Suprapubic skin (tissue), 4 donors: ENCODE measurements around the gene SOX12. TPM values are rescaled to one million over a fixed set of nuclear protein-coding genes. Genes with fewer than 3 reads are reported as not detected.
"Not testable (repeated sequence)": the region's sequence is repeated elsewhere in the genome, so short reads cannot be mapped to it uniquely, and the experiment has no call there.

Experiments used
- DNase-seq, 2 donors: peaks; one replicate each; pipeline ENCODE4 v3.0.0-alpha.2; 2019; ENCODE audit warnings: low spot score in 2 of 2
- H3K27ac ChIP-seq: fragments of 200-600 bp; sonication (generic); one replicate; pipeline ENCODE4 v1.5.1; 2019
- H3K27me3 ChIP-seq: fragments of 200-600 bp; sonication (generic); one replicate; pipeline ENCODE4 v1.5.1; 2019
- H3K36me3 ChIP-seq: fragments of 200-600 bp; sonication (generic); one replicate; pipeline ENCODE4 v1.5.1; 2019
- H3K4me1 ChIP-seq: fragments of 200-600 bp; sonication (generic); one replicate; pipeline ENCODE4 v1.5.1; 2019
- H3K4me3 ChIP-seq: fragments of 200-600 bp; sonication (generic); one replicate; pipeline ENCODE4 v1.5.1; 2019; ENCODE audit warnings: mild to moderate bottlenecking
- H3K9me3 ChIP-seq: fragments of 200-600 bp; sonication (generic); one replicate; pipeline ENCODE4 v1.5.1; 2019
- CTCF ChIP-seq, 2 donors: fragments of 200-600 bp in 1 of 2; fragments of 450-650 bp in 1 of 2; sonication (generic) in 1 of 2; IDR thresholded peaks; one replicate each; pipeline ENCODE4 v1.5.1; 2016 to 2019; ENCODE audit warnings: antibody characterized with exemption in 2 of 2, mild to moderate bottlenecking in 1 of 2, moderate library complexity in 1 of 2
- EP300 ChIP-seq: sonication (generic); formaldehyde crosslinking; IDR thresholded peaks from one replicate; pipeline ENCODE4 v1.6.1; 2017; ENCODE audit warnings: antibody characterized with exemption
- POLR2A ChIP-seq, 2 donors: fragments of 450-650 bp; IDR thresholded peaks; one replicate each; pipeline ENCODE4 v1.6.1; 2017; ENCODE audit warnings: antibody characterized with exemption in 2 of 2, mild to moderate bottlenecking in 2 of 2, moderate library complexity in 2 of 2
- POLR2AphosphoS5 ChIP-seq, 3 donors: sonication (generic); formaldehyde crosslinking; IDR thresholded peaks; one replicate each; pipeline ENCODE4 v1.6.1; 2017; ENCODE audit warnings: antibody characterized with exemption in 3 of 3
- WGBS: methylation state at CpG from one replicate; pipeline ENCODE4 v1.1.5; 2018; 5-methylcytosine and 5-hydroxymethylcytosine counted together
- total RNA-seq, 4 donors: library from RNA; depleted of rRNA; stranded (reverse); fragments of >200 nt; gene quantifications; one replicate each; pipeline ENCODE4 v1.1.0, GENCODE V29; 2016

The SOX12 gene
- total RNA-seq, 4 donors from 2014 or later, result 5.4 to 6.5 (median 5.9) TPM

DNA sequence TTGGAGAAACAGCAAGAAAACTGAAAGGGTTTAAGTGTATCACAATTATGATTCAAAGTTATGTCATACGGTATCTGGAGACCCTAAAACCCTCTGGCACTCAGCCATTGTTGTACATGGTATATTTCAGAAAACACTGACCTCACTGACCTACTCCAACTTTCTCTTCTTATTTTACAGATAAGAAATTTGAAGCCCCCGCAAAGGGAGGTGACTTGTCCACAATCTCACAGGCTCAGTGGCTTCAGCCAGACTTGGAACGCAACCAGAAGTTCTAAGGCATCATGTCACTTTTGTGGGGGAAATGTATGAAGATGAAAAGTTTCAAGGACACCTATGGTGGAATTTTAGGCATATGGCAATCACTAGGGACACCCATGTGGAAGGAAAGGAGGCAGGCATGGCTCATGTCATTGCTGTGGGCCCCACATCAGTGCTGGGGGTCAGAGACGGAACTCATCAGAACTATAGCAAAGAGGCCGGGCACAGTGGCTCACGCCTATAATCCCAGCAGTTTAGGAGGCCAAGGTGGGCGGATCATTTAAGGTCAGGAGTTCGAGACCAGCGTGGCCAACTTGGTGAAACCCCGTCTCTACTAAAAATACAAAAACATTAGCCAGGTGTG, 50.0 kb downstream of the SOX12 start:
- no peak for TF ChIP-seq EP300
- no peak for TF ChIP-seq POLR2A (IDR thresholded peaks at IDR 0.05)
- TF ChIP-seq POLR2AphosphoS5 (IDR thresholded peaks at IDR 0.05), result no peak
- TF ChIP-seq CTCF (IDR thresholded peaks at IDR 0.05), result no peak
- H3K36me3 ChIP-seq, result no peaks in the 10 kb centered on the region
- no peak overlapping the region for H3K4me3 ChIP-seq
- H3K9me3 ChIP-seq, result no peaks in the 10 kb centered on the region
- H3K27ac ChIP-seq, result no peak overlapping the region
- H3K4me1 ChIP-seq, result peaks cover 11% of the 10 kb centered on the region
- 87% methylated on average over 10 of the region's 10 CpGs for WGBS
- no peaks in the 10 kb centered on the region for H3K27me3 ChIP-seq
- no peak for DNase-seq

GRCh38 chr20:376089-376488, 50.7 kb downstream of the SOX12 start:
- H3K27ac ChIP-seq, result no peak overlapping the region
- TF ChIP-seq EP300 (no peak), POLR2AphosphoS5 (IDR thresholded peaks at IDR 0.05) (no peak), POLR2A (IDR thresholded peaks at IDR 0.05) (no peak), CTCF (IDR thresholded peaks at IDR 0.05) (no peak)
- 48% methylated on average over 2 of the region's 2 CpGs for WGBS

GRCh38 chr20:376750-377149, 51.4 kb downstream of the SOX12 start:
- no peak overlapping the region for H3K4me3 ChIP-seq
- peaks cover 23% of the 10 kb centered on the region for H3K4me1 ChIP-seq
- H3K36me3 ChIP-seq, result no peaks in the 10 kb centered on the region
- H3K9me3 ChIP-seq, result no peaks in the 10 kb centered on the region
- TF ChIP-seq EP300, result no peak
- TF ChIP-seq CTCF (IDR thresholded peaks at IDR 0.05), result no peak
- TF ChIP-seq POLR2A (IDR thresholded peaks at IDR 0.05), result no peak
- TF ChIP-seq POLR2AphosphoS5 (IDR thresholded peaks at IDR 0.05), result no peak
- 58% methylated on average over 2 of the region's 2 CpGs for WGBS
- no peak overlapping the region for H3K27ac ChIP-seq
- no peak for DNase-seq
- no peaks in the 10 kb centered on the region for H3K27me3 ChIP-seq

More at GRCh38 chr20:376089-376488, 50.7 kb downstream of the SOX12 start:
- Histone ChIP-seq H3K4me3 (no peak overlapping the region), H3K9me3 (no peaks in the 10 kb centered on the region), H3K4me1 (peaks cover 17% of the 10 kb centered on the region), H3K27me3 (no peaks in the 10 kb centered on the region), H3K36me3 (no peaks in the 10 kb centered on the region)
- DNase-seq, result no peak

- not testable (repeated sequence) for H3K27ac ChIP-seq, H3K9me3 ChIP-seq, H3K36me3 ChIP-seq, H3K4me3 ChIP-seq, DNase-seq, H3K27me3 ChIP-seq
- WGBS, result 87% methylated on average over 12 of the region's 12 CpGs
- peaks cover 24% of the 10 kb centered on the region for H3K4me1 ChIP-seq
Observed at GRCh38 chr20:377578-377977, 52.2 kb downstream of the SOX12 start.

- TF ChIP-seq CTCF (IDR thresholded peaks at IDR 0.05) (no peak), EP300 (no peak), POLR2AphosphoS5 (IDR thresholded peaks at IDR 0.05) (no peak), POLR2A (IDR thresholded peaks at IDR 0.05) (no peak)
- H3K9me3 ChIP-seq, result no peaks in the 10 kb centered on the region
- no peaks in the 10 kb centered on the region for H3K36me3 ChIP-seq
- H3K4me3 ChIP-seq, result no peak overlapping the region
- H3K27ac ChIP-seq, result no peak overlapping the region
- no peak for DNase-seq
- 76% methylated on average over 5 of the region's 5 CpGs for WGBS
- peaks cover 18% of the 10 kb centered on the region for H3K4me1 ChIP-seq
- no peaks in the 10 kb centered on the region for H3K27me3 ChIP-seq
Observed at GRCh38 chr20:378961-379336, 53.6 kb downstream of the SOX12 start.

Other genes with a start within 250 kb of the SOX12 start
- not detected for gene DEFB125, start 237.9 kb upstream of the SOX12 start, total RNA-seq
- gene DEFB126, start 183.0 kb upstream of the SOX12 start, total RNA-seq, result not detected
- gene DEFB127, start 168.1 kb upstream of the SOX12 start, total RNA-seq, result not detected
- not detected for gene DEFB128, start 135.8 kb upstream of the SOX12 start, total RNA-seq
- gene DEFB129, start 98.3 kb upstream of the SOX12 start, total RNA-seq, result not detected
- under 1 TPM in 1 of 4 donors, not detected in 3; 0.34 TPM for gene DEFB132, start 67.8 kb upstream of the SOX12 start, total RNA-seq
- 1 to 10 TPM in 2 of 4 donors, under 1 TPM in 2; 0.91 to 5.1 (median 2.0) TPM for gene C20orf96, start 34.8 kb upstream of the SOX12 start, total RNA-seq
- gene ZCCHC3, start 28.0 kb upstream of the SOX12 start, total RNA-seq, result 10 to 100 TPM in 1 of 4 donors, 1 to 10 TPM in 3; 8.1 to 11.2 (median 8.8) TPM
- 10 to 100 TPM in 3 of 4 donors, 1 to 10 TPM in 1; 8.1 to 11.4 (median 10.9) TPM for gene NRSN2, start 21.6 kb downstream of the SOX12 start, total RNA-seq
- 10 to 100 TPM; 14.3 to 30.7 (median 28.0) TPM for gene TRIB3, start 55.2 kb downstream of the SOX12 start, total RNA-seq
- gene RBCK1, start 82.7 kb downstream of the SOX12 start, total RNA-seq, result 10 to 100 TPM; 63.6 to 85.3 (median 78.5) TPM
- 10 to 100 TPM; 49.0 to 78.7 (median 60.6) TPM for gene TBC1D20, start 137.0 kb downstream of the SOX12 start, total RNA-seq
- gene CSNK2A1, start 218.2 kb downstream of the SOX12 start, total RNA-seq, result 100 to 1,000 TPM in 2 of 4 donors, 10 to 100 TPM in 2; 85.0 to 107 (median 96.9) TPM